ENCODE results near the gene PRR33.

- no peak for TF ChIP-seq CTCF (conservative IDR thresholded peaks at IDR 0.05 in 1 of 2, IDR thresholded peaks at IDR 0.05 in 1 of 2; ENCODE audit: low read depth in 1 of 2, low read length in 2 of 2)
- no peak for TF ChIP-seq EZH2 (IDR thresholded peaks at IDR 0.05; ENCODE audit: low read length, missing control alignments)
Measured at GRCh38 chr11:1877211-1878136, 14.2 kb downstream of the PRR33 start.

Data from fibroblast of lung (primary cell).